Caco-2 (cell line): ENCODE results near the gene GDPD4. TPM values are rescaled to one million over a fixed set of nuclear protein-coding genes. Genes with fewer than 3 reads are reported as not detected.

Experiments
- BruUV-seq: library from RNA; stranded (reverse); fragments of 400-500 nt; replicated peaks from 2 replicates; lab custom pipeline; 2021; lab: Mats Ljungman, UMichigan
- CTCF ChIA-PET: fragments of 300-600 bp; sonication (Branson Sonifier 250); formaldehyde crosslinking; loops from one replicate; lab custom pipeline; 2022; ENCODE audit warnings: antibody characterized with exemption; lab: Charles Lee
- POLR2A ChIA-PET: fragments of 300-600 bp; sonication (Branson Sonifier 250); formaldehyde crosslinking; loops from one replicate; lab custom pipeline; 2022; ENCODE audit warnings: antibody characterized with exemption; lab: Charles Lee
- DNase-seq, 2 experiments: peaks; one replicate each; pipeline versions ENCODE4 v3.0.0 to v3.0.0-alpha.2; 2020 to 2022
- H3K27me3 ChIP-seq: replicated peaks from 2 replicates; pipeline ENCODE4 v1.6.0; 2011; ENCODE audit warnings: low read length; ENCODE audit not compliant: control insufficient read depth, insufficient read depth
- H3K36me3 ChIP-seq: 2 replicates; pipeline ENCODE4 v1.5.1; 2011; ENCODE audit warnings: low read length; ENCODE audit not compliant: control insufficient read depth, insufficient read depth
- H3K4me1 ChIP-seq: fragments of 250-450 bp; sonication (Bioruptor Pico); 2 replicates; pipeline ENCODE4 v1.5.1; 2020; ENCODE audit warnings: mild to moderate bottlenecking
- H3K4me3 ChIP-seq: 2 replicates; pipeline ENCODE4 v1.5.1; 2011; ENCODE audit warnings: low read depth, mild to moderate bottlenecking, control low read depth, low read length
- H3K9me3 ChIP-seq: fragments of 250-450 bp; sonication (Bioruptor Pico); 2 replicates; pipeline ENCODE4 v1.5.1; 2020; ENCODE audit warnings: mild to moderate bottlenecking, moderate library complexity
- H3K27ac Mint-ChIP-seq: one replicate; pipeline ENCODE4 v1.8.0; 2022; ENCODE audit warnings: mixed read lengths; ENCODE audit not compliant: unreplicated experiment
- H3K27me3 Mint-ChIP-seq: one replicate; pipeline ENCODE4 v1.8.0; 2022; ENCODE audit warnings: mixed read lengths; ENCODE audit not compliant: insufficient read depth, unreplicated experiment
- H3K36me3 Mint-ChIP-seq: one replicate; pipeline ENCODE4 v1.8.0; 2022; ENCODE audit warnings: mild to moderate bottlenecking, mixed read lengths; ENCODE audit not compliant: insufficient read depth, unreplicated experiment
- H3K4me1 Mint-ChIP-seq: one replicate; pipeline ENCODE4 v1.8.0; 2022; ENCODE audit warnings: low read depth, mixed read lengths; ENCODE audit not compliant: unreplicated experiment
- H3K4me3 Mint-ChIP-seq: one replicate; pipeline ENCODE4 v1.8.0; 2022; ENCODE audit warnings: mild to moderate bottlenecking, moderate library complexity, mixed read lengths; ENCODE audit not compliant: unreplicated experiment
- H3K9me3 Mint-ChIP-seq: one replicate; pipeline ENCODE4 v1.8.0; 2022; ENCODE audit warnings: mixed read lengths; ENCODE audit not compliant: unreplicated experiment
- CTCF ChIP-seq, 2 experiments: fragments of 200-600 bp in 1 of 2; IDR thresholded peaks; 1 replicate in 1 of 2; 2 replicates in 1 of 2; pipeline versions ENCODE4 v1.5.1 to v1.8.0; 2011 to 2022; ENCODE audit warnings: antibody characterized with exemption in 1 of 2, control low read depth in 1 of 2, inconsistent platforms in 1 of 2, low read depth in 1 of 2, low read length in 1 of 2, mild to moderate bottlenecking in 1 of 2, moderate library complexity in 1 of 2; ENCODE audit not compliant: insufficient read depth in 1 of 2, severe bottlenecking in 1 of 2, unreplicated experiment in 1 of 2
- intact Hi-C: fragments of 100-400 bp; cut with micrococcal nuclease; formaldehyde crosslinking; loops from one replicate; pipeline ENCODE4 v1.10.0; 2022; ENCODE audit not compliant: unreplicated experiment
- total RNA-seq: library from RNA; stranded (reverse); gene quantifications from 2 replicates; pipeline ENCODE4 v1.2.3, GENCODE V29; 2022

Gene GDPD4
- total RNA-seq, 1 experiment from 2014 or later = not detected

GRCh38 chr11:77230878-77231605 lies 70.4 kb downstream of the GDPD4 start:
- intact Hi-C loops = no loop called here
- BruUV-seq = no TSS peak
- Mint-ChIP-seq H3K4me3 (no peak overlapping the region), H3K27me3 (no peaks in the 10 kb centered on the region), H3K4me1 (no peaks in the 10 kb centered on the region), H3K9me3 (no peaks in the 10 kb centered on the region), H3K27ac (no peak overlapping the region), H3K36me3 (no peaks in the 10 kb centered on the region)
- TF ChIP-seq CTCF (IDR thresholded peaks at IDR 0.05; ENCODE audit: insufficient read depth in 1 of 2, low read depth in 1 of 2, low read length in 1 of 2, severe bottlenecking in 1 of 2, unreplicated experiment in 1 of 2) = no peak
- Histone ChIP-seq H3K4me1 (no peaks in the 10 kb centered on the region), H3K9me3 (no peaks in the 10 kb centered on the region), H3K4me3 (no peak overlapping the region), H3K27me3 (no peaks in the 10 kb centered on the region), H3K36me3 (no peaks in the 10 kb centered on the region)
- ChIA-PET CTCF (no interaction called here), POLR2A (no interaction called here)
- no peak for DNase-seq

- no TSS peak for BruUV-seq
- H3K27me3 ChIP-seq = no peaks in the 10 kb centered on the region
- intact Hi-C loops = no loop called here
- POLR2A ChIA-PET = no interaction called here
- no peaks in the 10 kb centered on the region for H3K4me1 Mint-ChIP-seq
- CTCF ChIA-PET = interaction anchor here (0.5 kb wide), 1 partner anchor 22 kb away, joined by 3 read pairs; no protein-coding TSS in a partner anchor
- H3K9me3 ChIP-seq = no peaks in the 10 kb centered on the region
- TF ChIP-seq CTCF (IDR thresholded peaks at IDR 0.05; ENCODE audit: insufficient read depth in 1 of 2, low read depth in 1 of 2, low read length in 1 of 2, severe bottlenecking in 1 of 2, unreplicated experiment in 1 of 2) = no peak
- no peaks in the 10 kb centered on the region for H3K36me3 Mint-ChIP-seq
- H3K27me3 Mint-ChIP-seq = peaks cover 15% of the 10 kb centered on the region
- no peak overlapping the region for H3K4me3 Mint-ChIP-seq
- H3K27ac Mint-ChIP-seq = no peak overlapping the region
- DNase-seq = no peak
- H3K36me3 ChIP-seq = no peaks in the 10 kb centered on the region
- no peaks in the 10 kb centered on the region for H3K9me3 Mint-ChIP-seq
- no peaks in the 10 kb centered on the region for H3K4me1 ChIP-seq
- H3K4me3 ChIP-seq = no peak overlapping the region
These were observed 77.7 kb downstream of the GDPD4 start for GRCh38 chr11:77223797-77224196.

GRCh38 chr11:77217156-77217555 lies 84.3 kb downstream of the GDPD4 start:
- peaks cover 9% of the 10 kb centered on the region for H3K27me3 Mint-ChIP-seq

More at GRCh38 chr11:77217156-77217555, 84.3 kb downstream of the GDPD4 start:
- H3K4me3 ChIP-seq = no peak overlapping the region
- BruUV-seq = no TSS peak
- H3K4me3 Mint-ChIP-seq = no peak overlapping the region
- no peaks in the 10 kb centered on the region; the same call in 1 of the 2 replicates for H3K27me3 ChIP-seq
- H3K4me1 Mint-ChIP-seq = no peaks in the 10 kb centered on the region
- no peak for TF ChIP-seq CTCF (IDR thresholded peaks at IDR 0.05; ENCODE audit: insufficient read depth in 1 of 2, low read depth in 1 of 2, low read length in 1 of 2, severe bottlenecking in 1 of 2, unreplicated experiment in 1 of 2)
- CTCF ChIA-PET = no interaction called here
- no peaks in the 10 kb centered on the region for H3K9me3 Mint-ChIP-seq
- POLR2A ChIA-PET = no interaction called here
- no peaks in the 10 kb centered on the region for H3K36me3 ChIP-seq
- no peaks in the 10 kb centered on the region for H3K4me1 ChIP-seq
- no peak for DNase-seq
- no peaks in the 10 kb centered on the region for H3K9me3 ChIP-seq
- H3K27ac Mint-ChIP-seq = no peak overlapping the region
- no peaks in the 10 kb centered on the region for H3K36me3 Mint-ChIP-seq
- intact Hi-C loops = no loop called here
